ENCODE measurements around the gene IP6K1. TPM values are rescaled to one million over a fixed set of nuclear protein-coding genes. Genes with fewer than 3 reads are reported as not detected.

Gene IP6K1
- total and polyA plus RNA-seq, 10 of the 15 experiments (the other 5 are each of a cell fraction or from before 2014, with no cell fraction given), result 1.3 to 30.6 (median 18.2) TPM

DNA sequence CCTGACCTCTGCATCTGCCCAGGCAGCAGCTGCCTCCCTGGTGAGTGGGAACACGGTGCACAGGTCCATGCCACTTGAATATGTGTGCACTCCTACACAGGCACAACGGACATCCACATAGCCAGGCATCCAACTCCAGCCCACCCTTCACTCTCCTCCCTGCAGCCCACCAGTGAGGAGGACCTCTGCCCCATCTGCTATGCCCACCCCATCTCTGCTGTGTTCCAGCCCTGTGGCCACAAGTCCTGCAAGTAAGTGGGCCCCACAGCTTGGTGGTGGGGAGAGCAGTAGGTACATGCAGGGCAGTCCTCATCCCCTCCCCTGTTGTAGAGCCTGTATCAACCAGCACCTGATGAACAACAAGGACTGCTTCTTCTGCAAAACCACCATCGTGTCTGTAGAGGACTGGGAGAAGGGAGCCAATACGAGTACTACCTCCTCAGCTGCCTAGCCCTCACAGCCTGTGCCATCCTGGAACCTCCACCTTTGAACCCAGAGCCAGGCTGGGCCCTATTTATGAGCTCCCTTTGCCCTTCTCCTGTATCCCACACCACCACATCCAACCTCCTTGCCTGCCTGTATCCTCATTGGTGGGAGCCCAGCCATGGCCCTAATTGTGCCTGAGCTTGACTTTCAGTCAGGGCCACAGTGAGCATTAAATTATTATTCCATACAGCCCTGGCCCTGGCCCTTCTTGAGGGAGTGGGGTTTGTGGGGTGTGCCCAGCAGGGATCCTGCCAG lies 65.3 kb downstream of the IP6K1 start (continued):
- TF ChIP-seq NFXL1 (IDR thresholded peaks at IDR 0.05; ENCODE audit: borderline replicate concordance), result no peak
- no peak for TF ChIP-seq SUPT20H (IDR thresholded peaks at IDR 0.05; ENCODE audit: borderline replicate concordance, control insufficient read depth, low read depth, low read length)

DNA sequence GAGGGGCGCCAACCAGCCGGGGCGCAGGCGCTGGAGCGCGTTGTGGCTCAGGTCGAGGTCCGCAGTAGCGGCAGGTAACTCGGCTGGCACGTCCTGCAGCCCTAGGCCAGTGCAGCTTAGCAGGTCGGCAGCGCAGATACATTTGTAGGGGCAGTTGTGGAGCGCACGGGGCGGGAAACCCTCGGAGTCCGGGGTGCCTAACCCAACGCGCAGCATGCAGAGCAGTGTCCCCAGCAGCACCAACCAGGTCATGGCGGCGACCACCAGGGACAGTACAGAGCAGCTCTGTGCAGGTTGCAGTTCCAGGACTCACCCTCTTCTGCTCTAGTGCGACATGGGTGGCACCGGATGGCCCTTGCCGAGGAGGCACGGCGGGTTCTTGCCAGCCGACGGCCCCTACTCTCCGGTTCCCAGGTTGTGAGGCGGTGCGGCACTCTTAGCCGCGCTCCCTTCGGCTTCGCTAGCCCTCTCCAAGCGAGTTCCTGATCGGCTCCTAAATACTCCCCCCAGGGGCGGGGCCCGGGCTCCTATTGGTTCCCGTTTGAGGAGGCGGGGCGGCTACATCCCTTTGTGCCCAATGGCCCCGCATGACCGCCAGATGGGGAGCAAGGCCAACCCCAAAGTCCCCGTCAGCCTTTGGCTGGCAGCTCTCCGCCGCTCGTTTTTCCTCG lies 67.0 kb downstream of the IP6K1 start, which contains the start of gene AMIGO3:
Gene AMIGO3 (minus strand): TSS at position 471 of the 671 bp plus-strand sequence. CDS start 219 bp downstream, at position 252.
- DNase-seq (ENCODE audit: low read depth, low spot score), result peak; percentile 40
- peak within 1 kb of the TSS; percentile 95 for H3K4me2 ChIP-seq (ENCODE audit: control insufficient read depth, insufficient read depth)
- peak; percentile 78 for ATAC-seq
- peak within 1 kb of the TSS; percentile 24; the same call in 1 of the 2 replicates for H3K27ac ChIP-seq (ENCODE audit: control insufficient read depth, insufficient read depth)
- peak within 1 kb of the TSS; percentile 30; the same call in 1 of the 2 replicates for H3K9ac ChIP-seq (ENCODE audit: control insufficient read depth, insufficient read depth, low read length)
- 6% methylated on average over 50 of the region's 50 CpGs for WGBS (ENCODE audit: insufficient coverage, insufficient replicate concordance, low lambda C conversion rate, missing lambda C conversion rate)
- H3K9me3 ChIP-seq (replicated peaks; ENCODE audit: control insufficient read depth, insufficient read depth, low read length), result no peaks in the 10 kb centered on the region; the same call in 2 of the 3 replicates
- H3K27me3 ChIP-seq (replicated peaks in 1 of 2; ENCODE audit: control insufficient read depth in 2 of 2, insufficient read depth in 2 of 2, low read length in 1 of 2), result no peaks in the 10 kb centered on the region
- RAD21 ChIA-PET (ENCODE audit: unreplicated experiment), result interaction anchor here (1.3 to 1.4 kb wide), 2 partner anchors 84 to 180 kb away, joined by 3 read pairs; partner anchors contain the start of gene INKA1
- intact Hi-C loops (cut with micrococcal nuclease; ENCODE audit: unreplicated experiment) (no loop called here), in situ Hi-C loops (cut with MboI) (no loop called here)
- FAIRE-seq, result peak; percentile 92
- no TSS peak for BruUV-seq (replicated peaks)
- H3K36me3 ChIP-seq (ENCODE audit: control insufficient read depth in 2 of 2, insufficient read depth in 2 of 2, low read length in 1 of 2), result peaks cover 3 to 9% of the 10 kb centered on the region in 2 experiments; a peak in 3 of 4 replicates
- CTCF ChIA-PET, result interaction anchor here (0.5 to 1.9 kb wide), 7 partner anchors 43 to 253 kb away, joined by 3 to 8 read pairs (median 3); partner anchors contain the start of gene CDHR4
- POLR2A ChIA-PET, result interaction anchor here (0.6 kb wide), 1 partner anchor 1908 kb away, joined by 5 read pairs; no protein-coding TSS in a partner anchor
- peak within 1 kb of the TSS; percentile 60; the same call in 1 of the 2 replicates for H3K4me3 ChIP-seq
- no peaks in the 10 kb centered on the region for H4K20me1 ChIP-seq (ENCODE audit: control insufficient read depth, insufficient read depth)
- peak within 1 kb of the TSS; percentile 51 for H2AFZ ChIP-seq (ENCODE audit: control insufficient read depth, low read depth, low read length)
- SMC1A ChIA-PET (ENCODE audit: uncharacterized antibody, unreplicated experiment), result no interaction called here
- peaks cover 20% of the 10 kb centered on the region for H3K79me2 ChIP-seq (ENCODE audit: control insufficient read depth, insufficient read depth, low read length)
- H3K4me1 ChIP-seq (ENCODE audit: control insufficient read depth, insufficient read depth, low read length), result peaks cover 15% of the 10 kb centered on the region
- TF ChIP-seq GATAD2B (conservative IDR thresholded peaks at IDR 0.05; ENCODE audit: low read depth) (no peak; the same call in 1 of the 2 replicates), KAT2A (conservative IDR thresholded peaks at IDR 0.05; ENCODE audit: control insufficient read depth, low read depth, low read length) (no peak), SMARCA5 (IDR thresholded peaks at IDR 0.05) (peak; percentile 15; the same call in 1 of the 2 replicates), ZNF24 (IDR thresholded peaks at IDR 0.05) (no peak), BCL11A (IDR thresholded peaks at IDR 0.05; ENCODE audit: low read depth, low read length) (no peak), ZNF207 (IDR thresholded peaks at IDR 0.05; ENCODE audit: borderline replicate concordance) (peak; percentile 83; the same call in 1 of the 2 replicates), POU2F2 (IDR thresholded peaks at IDR 0.05; ENCODE audit: borderline replicate concordance, low read depth, low read length) (0 out of 3 replicates have a peak, but pooled peaks have one; percentile 39), NFIC (IDR thresholded peaks at IDR 0.05; ENCODE audit: low read depth, low read length) (no peak), CHD4 (IDR thresholded peaks at IDR 0.05) (no peak), RAD51 (IDR thresholded peaks at IDR 0.05) (no peak)
- TF ChIP-seq, protein P1, sequence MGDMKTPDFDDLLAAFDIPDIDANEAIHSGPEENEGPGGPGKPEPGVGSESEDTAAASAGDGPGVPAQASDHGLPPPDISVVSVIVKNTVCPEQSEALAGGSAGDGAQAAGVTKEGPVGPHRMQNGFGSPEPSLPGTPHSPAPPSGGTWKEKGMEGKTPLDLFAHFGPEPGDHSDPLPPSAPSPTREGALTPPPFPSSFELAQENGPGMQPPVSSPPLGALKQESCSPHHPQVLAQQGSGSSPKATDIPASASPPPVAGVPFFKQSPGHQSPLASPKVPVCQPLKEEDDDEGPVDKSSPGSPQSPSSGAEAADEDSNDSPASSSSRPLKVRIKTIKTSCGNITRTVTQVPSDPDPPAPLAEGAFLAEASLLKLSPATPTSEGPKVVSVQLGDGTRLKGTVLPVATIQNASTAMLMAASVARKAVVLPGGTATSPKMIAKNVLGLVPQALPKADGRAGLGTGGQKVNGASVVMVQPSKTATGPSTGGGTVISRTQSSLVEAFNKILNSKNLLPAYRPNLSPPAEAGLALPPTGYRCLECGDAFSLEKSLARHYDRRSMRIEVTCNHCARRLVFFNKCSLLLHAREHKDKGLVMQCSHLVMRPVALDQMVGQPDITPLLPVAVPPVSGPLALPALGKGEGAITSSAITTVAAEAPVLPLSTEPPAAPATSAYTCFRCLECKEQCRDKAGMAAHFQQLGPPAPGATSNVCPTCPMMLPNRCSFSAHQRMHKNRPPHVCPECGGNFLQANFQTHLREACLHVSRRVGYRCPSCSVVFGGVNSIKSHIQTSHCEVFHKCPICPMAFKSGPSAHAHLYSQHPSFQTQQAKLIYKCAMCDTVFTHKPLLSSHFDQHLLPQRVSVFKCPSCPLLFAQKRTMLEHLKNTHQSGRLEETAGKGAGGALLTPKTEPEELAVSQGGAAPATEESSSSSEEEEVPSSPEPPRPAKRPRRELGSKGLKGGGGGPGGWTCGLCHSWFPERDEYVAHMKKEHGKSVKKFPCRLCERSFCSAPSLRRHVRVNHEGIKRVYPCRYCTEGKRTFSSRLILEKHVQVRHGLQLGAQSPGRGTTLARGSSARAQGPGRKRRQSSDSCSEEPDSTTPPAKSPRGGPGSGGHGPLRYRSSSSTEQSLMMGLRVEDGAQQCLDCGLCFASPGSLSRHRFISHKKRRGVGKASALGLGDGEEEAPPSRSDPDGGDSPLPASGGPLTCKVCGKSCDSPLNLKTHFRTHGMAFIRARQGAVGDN (IDR thresholded peaks at IDR 0.05), result peak; percentile 63; the same call in 1 of the 2 replicates
- TF ChIP-seq, protein P2, sequence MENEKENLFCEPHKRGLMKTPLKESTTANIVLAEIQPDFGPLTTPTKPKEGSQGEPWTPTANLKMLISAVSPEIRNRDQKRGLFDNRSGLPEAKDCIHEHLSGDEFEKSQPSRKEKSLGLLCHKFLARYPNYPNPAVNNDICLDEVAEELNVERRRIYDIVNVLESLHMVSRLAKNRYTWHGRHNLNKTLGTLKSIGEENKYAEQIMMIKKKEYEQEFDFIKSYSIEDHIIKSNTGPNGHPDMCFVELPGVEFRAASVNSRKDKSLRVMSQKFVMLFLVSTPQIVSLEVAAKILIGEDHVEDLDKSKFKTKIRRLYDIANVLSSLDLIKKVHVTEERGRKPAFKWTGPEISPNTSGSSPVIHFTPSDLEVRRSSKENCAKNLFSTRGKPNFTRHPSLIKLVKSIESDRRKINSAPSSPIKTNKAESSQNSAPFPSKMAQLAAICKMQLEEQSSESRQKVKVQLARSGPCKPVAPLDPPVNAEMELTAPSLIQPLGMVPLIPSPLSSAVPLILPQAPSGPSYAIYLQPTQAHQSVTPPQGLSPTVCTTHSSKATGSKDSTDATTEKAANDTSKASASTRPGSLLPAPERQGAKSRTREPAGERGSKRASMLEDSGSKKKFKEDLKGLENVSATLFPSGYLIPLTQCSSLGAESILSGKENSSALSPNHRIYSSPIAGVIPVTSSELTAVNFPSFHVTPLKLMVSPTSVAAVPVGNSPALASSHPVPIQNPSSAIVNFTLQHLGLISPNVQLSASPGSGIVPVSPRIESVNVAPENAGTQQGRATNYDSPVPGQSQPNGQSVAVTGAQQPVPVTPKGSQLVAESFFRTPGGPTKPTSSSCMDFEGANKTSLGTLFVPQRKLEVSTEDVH (IDR thresholded peaks at IDR 0.05; ENCODE audit: low read depth, partially characterized antibody), result no peak
